ENCODE data around the gene GALK1.

The GALK1 gene

DNA sequence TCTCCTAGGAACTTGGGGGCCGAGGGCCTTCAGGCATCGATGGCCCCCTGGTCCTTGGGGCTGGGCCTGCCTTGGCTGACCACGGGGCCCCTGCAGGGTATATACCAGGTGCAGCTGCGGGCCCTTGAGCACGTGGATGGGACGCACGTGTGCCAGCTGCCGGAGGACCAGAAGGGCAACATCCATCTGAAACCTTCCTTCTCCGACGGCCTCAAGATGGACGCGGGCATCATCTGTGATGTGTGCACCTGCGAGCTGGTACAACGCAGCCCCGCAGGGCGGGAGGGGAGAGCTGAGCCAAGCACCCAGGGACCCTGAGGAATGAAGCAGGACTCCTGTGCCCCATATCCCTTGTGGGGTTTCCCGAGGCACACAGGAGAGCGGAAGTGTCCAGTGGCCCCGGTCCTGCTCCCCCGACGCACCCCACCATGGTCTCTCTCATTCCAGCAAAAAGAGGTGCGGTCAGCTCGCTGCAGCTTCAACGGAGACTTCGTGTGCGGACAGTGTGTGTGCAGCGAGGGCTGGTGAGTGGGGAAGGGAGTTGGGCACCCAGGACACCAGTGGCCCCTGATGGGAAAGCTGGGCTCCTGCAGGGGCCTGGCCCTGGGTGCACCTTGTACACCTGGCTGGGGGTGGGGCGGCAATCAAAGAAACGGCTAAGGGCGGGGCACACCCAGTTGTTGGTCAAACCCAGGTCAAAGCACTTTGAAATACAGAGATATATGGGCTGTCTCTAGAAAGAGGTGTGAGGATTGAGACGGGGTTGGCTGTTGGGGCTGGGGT lies 33.1 kb downstream of the GALK1 start:
- no peak overlapping the region for H3K27ac ChIP-seq
- TF ChIP-seq CTCF (IDR thresholded peaks at IDR 0.05) = no peak
- no peak for TF ChIP-seq ZFX (IDR thresholded peaks at IDR 0.05; ENCODE audit: borderline replicate concordance)

DNA sequence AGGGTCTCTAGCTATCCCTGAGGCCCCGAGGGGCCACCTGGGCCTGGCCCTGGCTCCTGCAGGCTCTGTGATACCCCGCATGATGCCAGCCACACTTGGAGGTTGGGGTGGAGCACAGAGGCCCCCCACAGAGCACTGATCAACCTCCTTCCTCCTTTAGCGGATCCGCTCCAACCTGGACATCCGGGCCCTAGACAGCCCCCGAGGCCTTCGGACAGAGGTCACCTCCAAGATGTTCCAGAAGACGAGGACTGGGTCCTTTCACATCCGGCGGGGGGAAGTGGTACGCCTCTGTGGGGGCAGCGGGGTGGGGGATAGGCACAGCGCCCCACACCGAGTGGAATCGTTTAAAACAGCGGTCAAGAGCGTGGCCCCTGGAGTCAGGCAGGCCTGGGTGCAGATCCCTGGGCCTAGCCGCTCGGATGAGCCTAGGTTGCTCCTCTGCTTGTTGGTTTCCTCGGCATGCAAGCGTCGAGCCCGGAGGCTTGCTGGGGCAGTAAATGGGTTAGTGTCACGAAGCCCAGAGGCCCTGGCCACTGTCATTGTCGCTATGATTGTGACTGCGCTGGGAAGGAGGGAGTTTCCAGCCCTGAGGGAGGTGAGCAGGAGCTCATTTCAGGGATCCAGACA lies 33.8 kb downstream of the GALK1 start:
- no peak overlapping the region for H3K27ac ChIP-seq

DNA sequence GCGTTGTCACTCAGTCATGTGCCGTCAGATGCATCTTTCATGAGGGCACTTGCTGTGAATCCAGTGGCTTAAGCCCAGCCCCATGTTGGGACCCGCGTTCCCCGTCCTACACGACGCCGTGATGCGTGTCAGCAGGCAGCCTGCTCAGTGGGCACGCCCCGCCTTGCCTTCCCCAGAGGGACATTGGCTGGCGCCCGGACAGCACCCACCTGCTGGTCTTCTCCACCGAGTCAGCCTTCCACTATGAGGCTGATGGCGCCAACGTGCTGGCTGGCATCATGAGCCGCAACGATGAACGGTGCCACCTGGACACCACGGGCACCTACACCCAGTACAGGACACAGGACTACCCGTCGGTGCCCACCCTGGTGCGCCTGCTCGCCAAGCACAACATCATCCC lies 34.9 kb downstream of the GALK1 start:
- H3K27ac ChIP-seq = no peak overlapping the region
- no peak for TF ChIP-seq ZFX (IDR thresholded peaks at IDR 0.05; ENCODE audit: borderline replicate concordance)
- no peak for TF ChIP-seq CTCF (IDR thresholded peaks at IDR 0.05)

More for the DNA sequence above, 33.8 kb downstream of the GALK1 start:
- no peak for TF ChIP-seq ZFX (IDR thresholded peaks at IDR 0.05; ENCODE audit: borderline replicate concordance)
- no peak for TF ChIP-seq CTCF (IDR thresholded peaks at IDR 0.05)

GRCh38 chr17:75729351-75729750 lies 35.6 kb downstream of the GALK1 start:
- TF ChIP-seq ZFX (IDR thresholded peaks at IDR 0.05; ENCODE audit: borderline replicate concordance) = no peak
- TF ChIP-seq CTCF (IDR thresholded peaks at IDR 0.05) = no peak
- H3K27ac ChIP-seq = no peak overlapping the region

DNA sequence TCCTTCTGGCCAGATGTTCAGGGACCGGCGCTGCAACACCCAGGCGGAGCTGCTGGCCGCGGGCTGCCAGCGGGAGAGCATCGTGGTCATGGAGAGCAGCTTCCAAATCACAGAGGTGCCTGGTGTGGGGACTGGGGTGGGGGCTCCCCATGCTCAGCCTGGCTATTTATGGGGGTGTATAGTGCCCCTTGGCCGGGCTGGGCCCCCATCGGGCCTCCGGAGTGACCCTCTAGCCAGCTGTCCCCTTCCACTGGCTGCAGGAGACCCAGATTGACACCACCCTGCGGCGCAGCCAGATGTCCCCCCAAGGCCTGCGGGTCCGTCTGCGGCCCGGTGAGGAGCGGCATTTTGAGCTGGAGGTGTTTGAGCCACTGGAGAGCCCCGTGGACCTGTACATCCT lies 37.6 kb downstream of the GALK1 start:
- no peak overlapping the region for H3K27ac ChIP-seq
- TF ChIP-seq ZFX (IDR thresholded peaks at IDR 0.05; ENCODE audit: borderline replicate concordance) (no peak), CTCF (IDR thresholded peaks at IDR 0.05) (no peak)

DNA sequence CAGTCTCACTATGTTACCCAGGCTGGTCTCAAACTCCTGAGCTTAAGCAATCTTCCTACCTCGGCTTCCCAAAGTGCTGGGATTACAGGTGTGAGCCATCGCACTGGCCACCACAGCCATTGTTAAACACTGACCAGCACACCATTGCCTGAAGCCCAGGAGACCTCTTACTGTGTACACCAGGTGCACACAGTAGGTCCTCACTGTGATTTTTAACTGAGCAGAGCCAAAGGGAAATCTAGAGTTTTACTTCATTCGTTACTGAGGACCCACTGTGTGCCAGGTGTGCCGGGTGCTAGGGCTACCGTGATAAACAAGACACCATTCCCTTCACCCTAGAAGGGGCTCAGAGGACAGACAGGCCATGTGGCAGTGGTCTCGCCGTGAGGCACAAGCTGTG lies 39.5 kb downstream of the GALK1 start:
- TF ChIP-seq CTCF (IDR thresholded peaks at IDR 0.05) (no peak), ZFX (IDR thresholded peaks at IDR 0.05; ENCODE audit: borderline replicate concordance) (no peak)
- no peak overlapping the region for H3K27ac ChIP-seq

All from 22Rv1 (cell line).